C4-2B (cell line): ENCODE results near the gene IGSF11.

ENCODE experiments used
- H3K27ac ChIP-seq: fragments of 450-650 bp; 2 replicates; pipeline ENCODE4 v1.5.1; 2017
- ZFX ChIP-seq: fragments of 450-650 bp; IDR thresholded peaks from 2 replicates; pipeline ENCODE4 v1.6.1; 2017
- TF ChIP-seq, protein P1 (sequence below): fragments of 450-650 bp; conservative IDR thresholded peaks from 2 replicates; pipeline ENCODE4 v1.5.1; 2017; ENCODE audit warnings: mild to moderate bottlenecking

IGSF11 gene

DNA sequence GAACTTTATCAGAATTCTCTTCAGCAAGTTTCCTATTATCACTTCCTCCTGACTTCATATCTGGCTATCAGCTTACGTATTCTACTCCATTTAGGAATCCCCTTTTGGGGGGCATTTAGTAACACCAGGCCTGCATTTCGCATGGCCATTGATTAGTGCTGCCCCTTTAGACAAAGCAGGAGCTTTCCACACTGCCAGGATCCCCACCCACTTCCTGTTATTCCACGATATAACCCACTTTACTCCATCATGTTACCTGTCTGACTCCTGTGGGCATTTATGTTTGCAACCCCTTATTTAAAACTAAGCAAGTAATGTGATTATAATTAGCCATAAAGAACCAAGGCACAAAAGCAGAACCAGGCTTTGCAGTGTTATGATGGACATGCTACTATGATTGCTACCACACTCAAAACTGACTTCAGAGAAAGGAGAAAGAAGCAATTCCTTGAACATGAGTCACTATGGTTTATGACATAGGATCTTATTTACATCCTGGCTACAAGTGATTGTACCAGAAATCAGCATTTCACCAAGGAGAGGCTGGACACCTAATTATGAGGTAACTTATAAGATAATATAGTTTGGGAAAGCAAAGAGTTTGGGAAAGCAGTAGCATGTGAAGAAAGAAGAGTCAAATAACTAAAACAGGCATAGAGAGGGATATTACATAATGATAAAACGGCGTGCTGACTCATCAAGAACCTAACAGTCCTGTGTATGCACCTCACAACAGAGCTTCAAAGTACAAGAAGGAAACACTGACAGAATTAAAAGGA is 96.3 kb downstream of the IGSF11 start:
- no peak overlapping the region for H3K27ac ChIP-seq
- TF ChIP-seq ZFX = no peak
- TF ChIP-seq, protein P1, sequence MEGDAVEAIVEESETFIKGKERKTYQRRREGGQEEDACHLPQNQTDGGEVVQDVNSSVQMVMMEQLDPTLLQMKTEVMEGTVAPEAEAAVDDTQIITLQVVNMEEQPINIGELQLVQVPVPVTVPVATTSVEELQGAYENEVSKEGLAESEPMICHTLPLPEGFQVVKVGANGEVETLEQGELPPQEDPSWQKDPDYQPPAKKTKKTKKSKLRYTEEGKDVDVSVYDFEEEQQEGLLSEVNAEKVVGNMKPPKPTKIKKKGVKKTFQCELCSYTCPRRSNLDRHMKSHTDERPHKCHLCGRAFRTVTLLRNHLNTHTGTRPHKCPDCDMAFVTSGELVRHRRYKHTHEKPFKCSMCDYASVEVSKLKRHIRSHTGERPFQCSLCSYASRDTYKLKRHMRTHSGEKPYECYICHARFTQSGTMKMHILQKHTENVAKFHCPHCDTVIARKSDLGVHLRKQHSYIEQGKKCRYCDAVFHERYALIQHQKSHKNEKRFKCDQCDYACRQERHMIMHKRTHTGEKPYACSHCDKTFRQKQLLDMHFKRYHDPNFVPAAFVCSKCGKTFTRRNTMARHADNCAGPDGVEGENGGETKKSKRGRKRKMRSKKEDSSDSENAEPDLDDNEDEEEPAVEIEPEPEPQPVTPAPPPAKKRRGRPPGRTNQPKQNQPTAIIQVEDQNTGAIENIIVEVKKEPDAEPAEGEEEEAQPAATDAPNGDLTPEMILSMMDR = no peak

DNA sequence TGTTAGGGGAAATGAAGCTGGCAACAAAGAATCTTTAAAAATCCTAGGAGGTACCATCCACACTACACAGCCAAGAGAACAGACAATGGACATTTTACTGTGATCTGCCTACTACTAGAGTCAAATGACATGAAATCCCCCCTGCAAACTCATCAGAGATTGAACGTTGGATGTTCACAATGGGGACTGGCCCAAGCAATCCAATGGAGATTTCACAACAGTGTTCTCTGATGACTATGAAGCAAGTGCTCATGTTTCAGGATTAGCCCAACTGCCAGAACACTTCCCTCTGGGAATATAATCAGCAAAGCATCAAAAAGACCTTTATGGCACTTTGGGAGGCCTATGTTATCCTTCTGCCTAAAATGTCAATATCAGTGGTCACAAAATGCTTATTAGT is 97.8 kb downstream of the IGSF11 start:
- TF ChIP-seq, protein P1 = no peak
- TF ChIP-seq ZFX = no peak
- no peak overlapping the region for H3K27ac ChIP-seq

DNA sequence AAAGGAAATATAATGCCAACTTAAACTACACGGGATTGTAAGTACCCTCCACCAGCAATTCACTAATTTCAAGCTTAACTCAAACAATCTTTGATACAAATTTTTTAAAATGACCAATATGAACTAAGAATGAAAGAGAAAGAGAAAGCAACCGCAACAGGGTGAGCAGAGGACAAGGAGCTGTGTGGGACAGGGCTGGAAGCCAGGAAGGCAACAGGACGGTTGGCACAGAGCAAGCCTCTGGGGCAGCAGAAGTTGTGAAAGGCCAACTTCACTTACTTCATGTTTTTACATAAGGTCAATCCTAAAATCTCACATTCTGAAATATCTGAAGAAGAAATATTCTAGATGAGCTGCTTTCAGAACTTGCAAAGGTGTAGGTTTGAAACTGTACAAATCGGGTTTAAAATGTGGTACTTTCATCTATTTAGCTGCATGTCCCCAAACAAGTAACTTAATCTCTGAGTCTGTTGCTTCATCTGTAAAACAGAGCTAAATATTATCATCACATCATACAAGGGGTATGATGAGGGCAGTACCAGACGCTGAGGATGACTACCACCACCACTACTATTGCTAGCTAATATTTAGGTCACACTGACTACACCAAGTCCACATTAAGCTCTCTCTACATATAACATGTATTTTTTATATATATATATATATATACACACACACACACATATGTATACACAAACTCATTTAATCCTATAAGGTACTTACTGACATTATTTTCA is 101.7 kb downstream of the IGSF11 start:
- no peak overlapping the region for H3K27ac ChIP-seq
- no peak for TF ChIP-seq ZFX
- TF ChIP-seq, protein P1 = no peak

- H3K27ac ChIP-seq = no peak overlapping the region
- TF ChIP-seq, protein P1 = no peak
- no peak for TF ChIP-seq ZFX
These were observed 102.7 kb downstream of the IGSF11 start for GRCh38 chr3:118931996-118932395.

DNA sequence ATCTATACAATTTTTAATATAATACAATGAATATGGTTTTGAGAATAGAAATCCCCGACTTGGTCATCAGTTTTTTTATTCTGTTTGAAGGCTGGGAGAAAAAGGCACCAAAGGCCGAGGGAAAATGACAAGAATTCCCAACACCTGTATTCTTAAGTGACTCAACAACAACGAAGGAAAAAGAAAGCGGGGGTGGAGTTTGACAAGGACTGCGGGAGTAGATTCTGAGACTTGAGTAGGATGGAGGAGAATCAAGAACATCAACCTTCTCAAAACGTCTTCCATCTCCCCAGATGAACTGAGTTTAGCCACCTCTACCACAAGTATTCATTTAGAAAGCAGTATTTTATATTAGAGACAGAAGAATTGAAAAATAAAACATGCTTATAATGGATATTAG is 107.2 kb downstream of the IGSF11 start:
- H3K27ac ChIP-seq = no peak overlapping the region
- TF ChIP-seq, protein P1 = no peak
- TF ChIP-seq ZFX = no peak

DNA sequence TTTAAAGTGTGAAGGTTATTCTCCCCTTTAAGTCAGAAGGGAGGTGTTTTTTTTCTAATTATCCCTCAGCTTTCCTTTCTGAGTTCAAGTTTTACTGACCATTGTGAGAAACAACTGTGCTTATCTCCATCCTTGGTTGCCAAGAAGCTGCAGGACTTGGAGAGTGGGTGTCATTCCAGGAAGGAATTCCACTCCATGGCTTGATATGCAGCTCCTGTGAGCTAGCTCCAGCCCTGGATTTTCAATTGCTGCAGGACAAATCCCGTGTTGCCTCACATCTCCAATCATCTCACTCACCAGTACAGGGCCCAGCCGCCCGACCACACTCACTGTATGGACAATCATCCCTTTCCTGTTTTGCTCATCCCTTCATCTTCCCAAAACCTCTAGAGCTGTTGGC is 122.5 kb downstream of the IGSF11 start:
- H3K27ac ChIP-seq = no peak overlapping the region
- TF ChIP-seq ZFX = no peak
- TF ChIP-seq, protein P1 = no peak

DNA sequence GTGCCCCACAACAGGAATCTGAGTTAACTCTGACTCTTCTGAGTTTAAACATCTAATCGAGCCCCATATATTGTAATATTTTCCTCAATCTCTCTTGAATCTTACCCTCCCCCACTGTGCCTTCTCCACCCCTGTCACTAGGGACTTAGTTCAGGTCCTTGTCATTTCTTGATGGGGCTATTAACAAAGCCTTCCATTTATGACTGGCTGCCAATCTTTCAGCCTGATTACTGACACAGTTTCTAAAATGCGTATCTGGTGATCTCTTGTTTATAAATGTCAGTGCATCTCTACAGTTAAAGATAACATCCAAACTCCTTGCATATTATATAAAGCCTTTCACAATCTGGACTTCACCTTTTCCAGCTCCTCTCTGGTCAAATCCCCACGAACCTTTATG is 124.3 kb downstream of the IGSF11 start:
- no peak for TF ChIP-seq ZFX
- TF ChIP-seq, protein P1 = no peak
- no peak overlapping the region for H3K27ac ChIP-seq
